ENCODE measurements around the gene CTXND2.

Gene CTXND2

GRCh38 chr1:150909585-150910180, 22.7 kb downstream of the CTXND2 start:
- TF ChIP-seq CTCF (IDR thresholded peaks at IDR 0.05; ENCODE audit: insufficient read depth, low read length, poor library complexity, severe bottlenecking), result no peak
- H3K4me3 ChIP-seq (ENCODE audit: insufficient read depth, low read length, poor library complexity, severe bottlenecking), result no peak overlapping the region
- H3K4me2 ChIP-seq (ENCODE audit: low read depth, low read length, poor library complexity, severe bottlenecking), result no peak overlapping the region
- no peak overlapping the region for H3K9ac ChIP-seq (ENCODE audit: low read length)
- no peaks in the 10 kb centered on the region for H3K9me3 ChIP-seq (ENCODE audit: insufficient read depth, low read length)
- H3F3A ChIP-seq (ENCODE audit: insufficient read depth), result no peaks in the 10 kb centered on the region
- no peak overlapping the region for H2AFZ ChIP-seq (ENCODE audit: low read depth, low read length, severe bottlenecking)
- H3K27me3 ChIP-seq (ENCODE audit: low read length), result no peaks in the 10 kb centered on the region
- H3K9me2 ChIP-seq (replicated peaks; ENCODE audit: insufficient read depth, low read length), result no peaks in the 10 kb centered on the region
- no peaks in the 10 kb centered on the region for H4K20me1 ChIP-seq (ENCODE audit: low read depth, low read length)
- no peaks in the 10 kb centered on the region for H3K79me2 ChIP-seq (ENCODE audit: insufficient read depth, low read length)
- H3K27ac ChIP-seq (ENCODE audit: low read depth, low read length), result no peak overlapping the region
- H3K36me3 ChIP-seq (ENCODE audit: low read length), result no peaks in the 10 kb centered on the region

- Histone ChIP-seq H3K27me3 (ENCODE audit: low read length) (no peaks in the 10 kb centered on the region), H3K9me3 (ENCODE audit: insufficient read depth, low read length) (no peaks in the 10 kb centered on the region), H3K79me2 (ENCODE audit: insufficient read depth, low read length) (no peaks in the 10 kb centered on the region), H3F3A (ENCODE audit: insufficient read depth) (no peaks in the 10 kb centered on the region), H3K4me3 (ENCODE audit: insufficient read depth, low read length, poor library complexity, severe bottlenecking) (no peak overlapping the region), H3K27ac (ENCODE audit: low read depth, low read length) (no peak overlapping the region), H3K36me3 (ENCODE audit: low read length) (no peaks in the 10 kb centered on the region), H3K9me2 (replicated peaks; ENCODE audit: insufficient read depth, low read length) (no peaks in the 10 kb centered on the region), H3K4me2 (ENCODE audit: low read depth, low read length, poor library complexity, severe bottlenecking) (no peak overlapping the region), H2AFZ (ENCODE audit: low read depth, low read length, severe bottlenecking) (peak overlapping the region; percentile 13), H4K20me1 (ENCODE audit: low read depth, low read length) (no peaks in the 10 kb centered on the region), H3K9ac (ENCODE audit: low read length) (no peak overlapping the region)
- no peak for TF ChIP-seq EZH2phosphoT487 (conservative IDR thresholded peaks at IDR 0.05; ENCODE audit: low read length)
- TF ChIP-seq CTCF (IDR thresholded peaks at IDR 0.05; ENCODE audit: insufficient read depth, low read length, poor library complexity, severe bottlenecking), result no peak
These were observed 25.7 kb downstream of the CTXND2 start for GRCh38 chr1:150912623-150913022.

GRCh38 chr1:150917387-150917786, 30.5 kb downstream of the CTXND2 start:
- no peak overlapping the region for H2AFZ ChIP-seq (ENCODE audit: low read depth, low read length, severe bottlenecking)

More at GRCh38 chr1:150917387-150917786, 30.5 kb downstream of the CTXND2 start:
- Histone ChIP-seq H3F3A (ENCODE audit: insufficient read depth) (no peaks in the 10 kb centered on the region), H3K36me3 (ENCODE audit: low read length) (no peaks in the 10 kb centered on the region), H3K27me3 (ENCODE audit: low read length) (no peaks in the 10 kb centered on the region), H3K9ac (ENCODE audit: low read length) (no peak overlapping the region), H3K9me2 (replicated peaks; ENCODE audit: insufficient read depth, low read length) (no peaks in the 10 kb centered on the region), H3K4me2 (ENCODE audit: low read depth, low read length, poor library complexity, severe bottlenecking) (no peak overlapping the region), H3K79me2 (ENCODE audit: insufficient read depth, low read length) (no peaks in the 10 kb centered on the region), H3K9me3 (ENCODE audit: insufficient read depth, low read length) (no peaks in the 10 kb centered on the region), H4K20me1 (ENCODE audit: low read depth, low read length) (no peaks in the 10 kb centered on the region), H3K4me3 (ENCODE audit: insufficient read depth, low read length, poor library complexity, severe bottlenecking) (no peak overlapping the region), H3K27ac (ENCODE audit: low read depth, low read length) (no peak overlapping the region)
- TF ChIP-seq CTCF (IDR thresholded peaks at IDR 0.05; ENCODE audit: insufficient read depth, low read length, poor library complexity, severe bottlenecking) (no peak), EZH2phosphoT487 (conservative IDR thresholded peaks at IDR 0.05; ENCODE audit: low read length) (no peak)

All from SU-DHL-6 (cell line).